ENCODE measurements around the gene LSG1.

DNA sequence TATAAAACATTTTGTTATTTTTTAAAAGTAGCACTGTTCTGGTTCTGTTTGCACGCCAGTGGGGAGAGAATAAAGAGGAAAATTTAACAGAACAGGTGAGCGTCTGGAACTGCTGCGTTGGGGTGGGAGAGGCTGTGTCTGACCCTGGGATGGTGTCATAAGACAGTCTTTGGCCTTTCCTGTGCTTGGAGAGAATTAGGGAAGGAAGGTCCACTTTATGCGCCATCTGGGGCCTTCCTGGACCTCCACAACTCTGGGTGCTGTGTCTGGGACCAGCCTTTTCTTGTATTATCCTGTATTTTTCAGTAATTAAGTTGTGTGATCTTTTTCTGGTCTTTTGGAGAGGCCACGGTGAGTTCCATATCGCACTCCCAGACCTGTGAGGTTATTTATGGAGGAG, 17.0 kb upstream of the LSG1 start:
- TF ChIP-seq, protein P1, sequence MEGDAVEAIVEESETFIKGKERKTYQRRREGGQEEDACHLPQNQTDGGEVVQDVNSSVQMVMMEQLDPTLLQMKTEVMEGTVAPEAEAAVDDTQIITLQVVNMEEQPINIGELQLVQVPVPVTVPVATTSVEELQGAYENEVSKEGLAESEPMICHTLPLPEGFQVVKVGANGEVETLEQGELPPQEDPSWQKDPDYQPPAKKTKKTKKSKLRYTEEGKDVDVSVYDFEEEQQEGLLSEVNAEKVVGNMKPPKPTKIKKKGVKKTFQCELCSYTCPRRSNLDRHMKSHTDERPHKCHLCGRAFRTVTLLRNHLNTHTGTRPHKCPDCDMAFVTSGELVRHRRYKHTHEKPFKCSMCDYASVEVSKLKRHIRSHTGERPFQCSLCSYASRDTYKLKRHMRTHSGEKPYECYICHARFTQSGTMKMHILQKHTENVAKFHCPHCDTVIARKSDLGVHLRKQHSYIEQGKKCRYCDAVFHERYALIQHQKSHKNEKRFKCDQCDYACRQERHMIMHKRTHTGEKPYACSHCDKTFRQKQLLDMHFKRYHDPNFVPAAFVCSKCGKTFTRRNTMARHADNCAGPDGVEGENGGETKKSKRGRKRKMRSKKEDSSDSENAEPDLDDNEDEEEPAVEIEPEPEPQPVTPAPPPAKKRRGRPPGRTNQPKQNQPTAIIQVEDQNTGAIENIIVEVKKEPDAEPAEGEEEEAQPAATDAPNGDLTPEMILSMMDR (IDR thresholded peaks at IDR 0.05) = no peak
- TF ChIP-seq POLR2AphosphoS5 (IDR thresholded peaks at IDR 0.05) = no peak
- no peak for TF ChIP-seq POLR2A (IDR thresholded peaks at IDR 0.05; ENCODE audit: low read depth)
